H9 (cell line): ENCODE results near the gene EEF1AKMT3. TPM values are rescaled to one million over a fixed set of nuclear protein-coding genes. Genes with fewer than 3 reads are reported as not detected.

Source experiments
- DNase-seq: peaks from one replicate; pipeline ENCODE4 v3.0.0-alpha.2; 2017
- H2AFZ ChIP-seq: one replicate; pipeline ENCODE4 v1.6.1; 2013; ENCODE audit warnings: mild to moderate bottlenecking, low read length, control low read depth, moderate library complexity
- H2AK5ac ChIP-seq: 2 replicates; pipeline ENCODE4 v1.6.1; 2013; ENCODE audit warnings: low read length, control low read depth, mixed read lengths; ENCODE audit not compliant: insufficient read length
- H2BK120ac ChIP-seq: one replicate; pipeline ENCODE4 v1.6.1; 2013; ENCODE audit warnings: low read depth, mild to moderate bottlenecking, low read length, control low read depth, inconsistent platforms; ENCODE audit not compliant: poor library complexity, severe bottlenecking
- H2BK12ac ChIP-seq: 2 replicates; pipeline ENCODE4 v1.6.1; 2013; ENCODE audit warnings: low read length, control low read depth, mixed read lengths, low read depth; ENCODE audit not compliant: insufficient read length
- H2BK15ac ChIP-seq: 2 replicates; pipeline ENCODE4 v1.6.1; 2013; ENCODE audit warnings: low read depth, low read length, control low read depth
- H2BK20ac ChIP-seq: one replicate; pipeline ENCODE4 v1.6.1; 2013; ENCODE audit warnings: low read depth, mild to moderate bottlenecking, low read length, control low read depth, inconsistent platforms; ENCODE audit not compliant: poor library complexity, severe bottlenecking
- H2BK5ac ChIP-seq: 2 replicates; pipeline ENCODE4 v1.6.1; 2013; ENCODE audit warnings: low read length, control low read depth, mixed read lengths; ENCODE audit not compliant: insufficient read length
- H3K14ac ChIP-seq: 2 replicates; pipeline ENCODE4 v1.6.1; 2013; ENCODE audit warnings: low read length, control low read depth; ENCODE audit not compliant: insufficient read depth
- H3K18ac ChIP-seq: 2 replicates; pipeline ENCODE4 v1.6.1; 2013; ENCODE audit warnings: low read depth, mild to moderate bottlenecking, mixed read lengths, low read length, control low read depth; ENCODE audit not compliant: insufficient read length
- H3K23ac ChIP-seq: 2 replicates; pipeline ENCODE4 v1.6.1; 2013; ENCODE audit warnings: low read length, control low read depth, mixed read lengths, low read depth; ENCODE audit not compliant: insufficient read length
- H3K23me2 ChIP-seq: 2 replicates; pipeline ENCODE4 v1.6.1; 2013; ENCODE audit warnings: low read depth, mild to moderate bottlenecking, mixed read lengths, low read length, control low read depth; ENCODE audit not compliant: insufficient read length, poor library complexity, severe bottlenecking
- H3K27ac ChIP-seq: 2 replicates; pipeline ENCODE4 v1.5.1; 2013; ENCODE audit warnings: low read length, control low read depth, mixed read lengths, low read depth; ENCODE audit not compliant: insufficient read length
- H3K27me3 ChIP-seq: 2 replicates; pipeline ENCODE4 v1.6.1; 2013; ENCODE audit warnings: low read length, control low read depth, inconsistent platforms; ENCODE audit not compliant: insufficient read depth
- H3K4ac ChIP-seq: 2 replicates; pipeline ENCODE4 v1.6.1; 2013; ENCODE audit warnings: low read depth, mild to moderate bottlenecking, control low read depth, inconsistent platforms, low read length, moderate library complexity
- H3K4me1 ChIP-seq: 2 replicates; pipeline ENCODE4 v1.6.1; 2013; ENCODE audit warnings: low read length, control low read depth, inconsistent platforms; ENCODE audit not compliant: insufficient read depth
- H3K4me2 ChIP-seq: 2 replicates; pipeline ENCODE4 v1.6.1; 2013; ENCODE audit warnings: low read length, control low read depth, mixed read lengths; ENCODE audit not compliant: insufficient read length, insufficient read depth
- H3K56ac ChIP-seq: 2 replicates; pipeline ENCODE4 v1.6.1; 2013; ENCODE audit warnings: low read depth, mild to moderate bottlenecking, mixed read lengths, low read length, control low read depth; ENCODE audit not compliant: insufficient read length
- H3K79me1 ChIP-seq: 2 replicates; pipeline ENCODE4 v1.6.1; 2013; ENCODE audit warnings: low read depth, mild to moderate bottlenecking, moderate library complexity, low read length, control low read depth, inconsistent platforms; ENCODE audit not compliant: insufficient read depth, poor library complexity, severe bottlenecking
- H3K79me2 ChIP-seq: 2 replicates; pipeline ENCODE4 v1.6.1; 2013; ENCODE audit warnings: low read length, control low read depth, inconsistent platforms; ENCODE audit not compliant: insufficient read depth
- H3K9ac ChIP-seq: 2 replicates; pipeline ENCODE4 v1.6.1; 2013; ENCODE audit warnings: low read length, control low read depth, mixed read lengths; ENCODE audit not compliant: insufficient read length; ENCODE audit errors: extremely low read depth
- H3K9me3 ChIP-seq: one replicate; pipeline ENCODE4 v1.6.1; 2013; ENCODE audit warnings: low read depth, low read length, inconsistent platforms; ENCODE audit not compliant: control insufficient read depth
- H3T11ph ChIP-seq: one replicate; pipeline ENCODE4 v1.6.1; 2013; ENCODE audit warnings: mild to moderate bottlenecking, low read length, control low read depth, inconsistent platforms
- H4K20me1 ChIP-seq: one replicate; pipeline ENCODE4 v1.6.1; 2013; ENCODE audit not compliant: control insufficient read depth, insufficient read length, insufficient read depth
- H4K5ac ChIP-seq: 2 replicates; pipeline ENCODE4 v1.6.1; 2013; ENCODE audit warnings: low read depth, mild to moderate bottlenecking, mixed read lengths, low read length, control low read depth; ENCODE audit not compliant: insufficient read length
- H4K8ac ChIP-seq: replicated peaks from 2 replicates; pipeline ENCODE4 v1.6.1; 2013; ENCODE audit warnings: low read length, control low read depth, mixed read lengths, low read depth; ENCODE audit not compliant: insufficient read length
- H4K91ac ChIP-seq: 2 replicates; pipeline ENCODE4 v1.6.1; 2013; ENCODE audit warnings: low read depth, mild to moderate bottlenecking, moderate library complexity, mixed read lengths, low read length, control low read depth; ENCODE audit not compliant: insufficient read length
- H3K27ac Mint-ChIP-seq, 3 experiments: 2 replicates in 2 of 3; 3 replicates in 1 of 3; pipeline ENCODE4 v1.8.0; 2020 to 2021; ENCODE audit warnings: mixed read lengths in 3 of 3, mild to moderate bottlenecking in 1 of 3, moderate library complexity in 1 of 3
- H3K27me3 Mint-ChIP-seq: 2 replicates; pipeline ENCODE4 v1.8.0; 2021; ENCODE audit warnings: low read depth, mild to moderate bottlenecking, moderate library complexity, mixed read lengths
- H3K36me3 Mint-ChIP-seq, 3 experiments: 2 replicates in 2 of 3; 3 replicates in 1 of 3; pipeline ENCODE4 v1.8.0; 2020 to 2021; ENCODE audit warnings: low read depth in 3 of 3, mixed read lengths in 3 of 3; ENCODE audit not compliant: insufficient read depth in 1 of 3
- H3K4me1 Mint-ChIP-seq, 2 experiments: 2 replicates each; pipeline ENCODE4 v1.8.0; 2020; ENCODE audit warnings: mixed read lengths in 2 of 2
- H3K4me3 Mint-ChIP-seq, 2 experiments: 2 replicates in 1 of 2; 3 replicates in 1 of 2; pipeline ENCODE4 v1.8.0; 2020 to 2021; ENCODE audit warnings: mild to moderate bottlenecking in 2 of 2, mixed read lengths in 2 of 2, moderate library complexity in 1 of 2
- H3K9me3 Mint-ChIP-seq, 2 experiments: 2 replicates in 1 of 2; 3 replicates in 1 of 2; pipeline ENCODE4 v1.8.0; 2020; ENCODE audit warnings: mild to moderate bottlenecking in 2 of 2, mixed read lengths in 2 of 2, moderate library complexity in 1 of 2
- CTCF ChIP-seq: fragments of 200-600 bp; sonication (generic); conservative IDR thresholded peaks from 3 replicates; pipeline ENCODE4 v1.8.0; 2021; ENCODE audit warnings: antibody characterized with exemption, mild to moderate bottlenecking
- WGBS: extraction: QIAGEN DNeasy Blood & Tissue Kit; methylation state at CpG from one replicate; pipeline ENCODE4 v1.1.7; 2013; ENCODE audit warnings: missing lambda C conversion rate, low lambda C conversion rate, mixed read lengths; ENCODE audit not compliant: insufficient read length; ENCODE audit errors: extremely low coverage; 5-methylcytosine and 5-hydroxymethylcytosine counted together
- total RNA-seq: library from RNA; stranded (reverse); gene quantifications from 2 replicates; pipeline ENCODE4 v1.2.1, GENCODE V29; 2021

Gene EEF1AKMT3
- total RNA-seq, 1 experiment from 2014 or later, result 2.9 TPM

- no peaks in the 10 kb centered on the region for H3K9me3 Mint-ChIP-seq
- no peaks in the 10 kb centered on the region for H3K79me2 ChIP-seq
These were observed 2.6 kb downstream of the EEF1AKMT3 start for GRCh38 chr12:57775044-57775443.

More at GRCh38 chr12:57775044-57775443, 2.6 kb downstream of the EEF1AKMT3 start:
- H2BK15ac ChIP-seq, result no peak overlapping the region
- no peak overlapping the region for H4K8ac ChIP-seq
- no peak overlapping the region for H4K91ac ChIP-seq
- no peaks in the 10 kb centered on the region for H3K79me1 ChIP-seq
- H3K56ac ChIP-seq, result no peak overlapping the region
- H3K18ac ChIP-seq, result no peak overlapping the region
- Mint-ChIP-seq H3K27ac (no peak overlapping the region), H3K27me3 (peaks cover 7% of the 10 kb centered on the region; the same call in 1 of the 2 replicates), H3K4me3 (no peak overlapping the region), H3K36me3 (peaks cover 8 to 20% (median 12%) of the 10 kb centered on the region in 3 experiments), H3K4me1 (peaks cover 7 to 12% of the 10 kb centered on the region in 2 experiments; a peak in 3 of 4 replicates)
- H3K23me2 ChIP-seq, result peaks cover 8% of the 10 kb centered on the region
- no peak for TF ChIP-seq CTCF
- no peak overlapping the region for H2BK120ac ChIP-seq
- H2AK5ac ChIP-seq, result no peak overlapping the region
- no peak overlapping the region for H2BK20ac ChIP-seq
- H3K4me1 ChIP-seq, result no peaks in the 10 kb centered on the region
- H2BK12ac ChIP-seq, result no peak overlapping the region
- WGBS, result no CpG with 5 or more reads among the region's 3 CpGs
- no peaks in the 10 kb centered on the region for H4K20me1 ChIP-seq
- no peak overlapping the region for H4K5ac ChIP-seq
- H3K27me3 ChIP-seq, result no peaks in the 10 kb centered on the region
- no peak for DNase-seq
- no peak overlapping the region for H2AFZ ChIP-seq
- H3K27ac ChIP-seq, result no peak overlapping the region
- H3K4me2 ChIP-seq, result no peak overlapping the region
- H3K23ac ChIP-seq, result no peak overlapping the region
- H3K4ac ChIP-seq, result no peak overlapping the region
- no peaks in the 10 kb centered on the region for H3K9me3 ChIP-seq
- H3K14ac ChIP-seq, result no peak overlapping the region
- H3T11ph ChIP-seq, result no peak overlapping the region
- H2BK5ac ChIP-seq, result no peak overlapping the region
- H3K9ac ChIP-seq, result no peak overlapping the region
